Measurements from ENCODE around the gene BASP1. TPM values are rescaled to one million over a fixed set of nuclear protein-coding genes. Genes with fewer than 3 reads are reported as not detected.

The BASP1 gene
- total and polyA plus RNA-seq, 10 of the 15 experiments (the other 5 are each of a cell fraction or from before 2014, with no cell fraction given): 27.3 to 190 (median 102) TPM

- TF ChIP-seq E2F8 (IDR thresholded peaks at IDR 0.05; ENCODE audit: low read depth, partially characterized antibody) (no peak), EGR1 (IDR thresholded peaks at IDR 0.05; ENCODE audit: borderline replicate concordance in 1 of 2, low read depth in 2 of 2, low read length in 2 of 2) (0 out of 3 replicates have a peak, but pooled peaks of 1 of the 2 experiments have one; percentile 4), MTA3 (IDR thresholded peaks at IDR 0.05; ENCODE audit: borderline replicate concordance, low read length) (peak; percentile 83; the same call in 1 of the 2 replicates), MEF2B (IDR thresholded peaks at IDR 0.05; ENCODE audit: partially characterized antibody, poor library complexity, severe bottlenecking) (peak; percentile 74), NR2F1 (conservative IDR thresholded peaks at IDR 0.05) (peak; percentile 89), HDGF (IDR thresholded peaks at IDR 0.05) (no peak), RB1 (IDR thresholded peaks at IDR 0.05; ENCODE audit: borderline replicate concordance) (no peak), FOS (IDR thresholded peaks at IDR 0.05; ENCODE audit: borderline replicate concordance, extremely low read depth, insufficient read length) (no peak), NFYA (IDR thresholded peaks at IDR 0.05; ENCODE audit: borderline replicate concordance, low read depth, low read length) (no peak), PKNOX1 (IDR thresholded peaks at IDR 0.05) (peak; percentile 91), PAX5 (IDR thresholded peaks at IDR 0.05; ENCODE audit: borderline replicate concordance, low read depth, low read length) (peak; percentile 82), ZNF217 (IDR thresholded peaks at IDR 0.05) (peak; percentile 90), STAT1 (conservative IDR thresholded peaks at IDR 0.05) (no peak), EZH2 (IDR thresholded peaks at IDR 0.05; ENCODE audit: borderline replicate concordance, control insufficient read depth, low read depth, low read length) (no peak), NFXL1 (IDR thresholded peaks at IDR 0.05; ENCODE audit: borderline replicate concordance) (no peak), CREB1 (IDR thresholded peaks at IDR 0.05; ENCODE audit: low read depth) (0 out of 2 replicates have a peak, but pooled peaks have one; percentile 35), EED (IDR thresholded peaks at IDR 0.05; ENCODE audit: low read depth) (peak; percentile 85), TARDBP (IDR thresholded peaks at IDR 0.05; ENCODE audit: borderline replicate concordance) (no peak), CHD1 (IDR thresholded peaks at IDR 0.05; ENCODE audit: low read depth, low read length) (no peak), SMAD5 (IDR thresholded peaks at IDR 0.05; ENCODE audit: low read depth) (no peak), SP1 (IDR thresholded peaks at IDR 0.05; ENCODE audit: low read depth, low read length) (peak; percentile 24), ZNF384 (IDR thresholded peaks at IDR 0.05; ENCODE audit: borderline replicate concordance, low read depth, low read length) (peak; percentile 61; the same call in 1 of the 2 replicates), YY1 (IDR thresholded peaks at IDR 0.05; ENCODE audit: low read depth, low read length) (0 out of 2 replicates have a peak, but pooled peaks have one; percentile 6), SIN3A (IDR thresholded peaks at IDR 0.05; ENCODE audit: low read depth, low read length) (no peak), YBX1 (IDR thresholded peaks at IDR 0.05) (no peak), NRF1 (conservative IDR thresholded peaks at IDR 0.05; ENCODE audit: low read depth, low read length) (no peak), ZNF24 (IDR thresholded peaks at IDR 0.05) (peak; percentile 80)
- TF ChIP-seq, protein P1, sequence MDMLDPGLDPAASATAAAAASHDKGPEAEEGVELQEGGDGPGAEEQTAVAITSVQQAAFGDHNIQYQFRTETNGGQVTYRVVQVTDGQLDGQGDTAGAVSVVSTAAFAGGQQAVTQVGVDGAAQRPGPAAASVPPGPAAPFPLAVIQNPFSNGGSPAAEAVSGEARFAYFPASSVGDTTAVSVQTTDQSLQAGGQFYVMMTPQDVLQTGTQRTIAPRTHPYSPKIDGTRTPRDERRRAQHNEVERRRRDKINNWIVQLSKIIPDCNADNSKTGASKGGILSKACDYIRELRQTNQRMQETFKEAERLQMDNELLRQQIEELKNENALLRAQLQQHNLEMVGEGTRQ (IDR thresholded peaks at IDR 0.05; ENCODE audit: borderline replicate concordance, low read depth, low read length): no peak
Measured at GRCh38 chr5:17316970-17317459, 99.6 kb downstream of the BASP1 start (continued).
